Measurements from ENCODE around the gene OR7C1.
"Not testable (repeated sequence)": the region's sequence is repeated elsewhere in the genome, so short reads cannot be mapped to it uniquely, and the experiment has no call there.

The OR7C1 gene

GRCh38 chr19:14804765-14805164 is 30.2 kb downstream of the OR7C1 start:
- H3K36me3 Mint-ChIP-seq (ENCODE audit: low read depth): no peaks in the 10 kb centered on the region
- H3K9me3 Mint-ChIP-seq: no peaks in the 10 kb centered on the region
- no peak overlapping the region for H3K27ac Mint-ChIP-seq
- H3K27me3 Mint-ChIP-seq (ENCODE audit: low read depth): no peaks in the 10 kb centered on the region
- H3K4me3 Mint-ChIP-seq: no peak overlapping the region
- no peaks in the 10 kb centered on the region for H3K4me1 Mint-ChIP-seq (ENCODE audit: low read depth)

GRCh38 chr19:14798760-14799159 is 36.2 kb downstream of the OR7C1 start:
- Mint-ChIP-seq H3K4me3 (no peak overlapping the region), H3K27me3 (ENCODE audit: low read depth) (no peaks in the 10 kb centered on the region), H3K36me3 (ENCODE audit: low read depth) (no peaks in the 10 kb centered on the region), H3K4me1 (ENCODE audit: low read depth) (peaks cover 4% of the 10 kb centered on the region), H3K27ac (no peak overlapping the region), H3K9me3 (no peaks in the 10 kb centered on the region)

- Mint-ChIP-seq H3K9me3 (no peaks in the 10 kb centered on the region), H3K4me3 (no peak overlapping the region), H3K36me3 (ENCODE audit: low read depth) (no peaks in the 10 kb centered on the region), H3K4me1 (ENCODE audit: low read depth) (peaks cover 4% of the 10 kb centered on the region), H3K27ac (no peak overlapping the region), H3K27me3 (ENCODE audit: low read depth) (no peaks in the 10 kb centered on the region)
Observed at GRCh38 chr19:14796021-14796420, 39.0 kb downstream of the OR7C1 start.

- Mint-ChIP-seq H3K4me1 (ENCODE audit: low read depth) (peaks cover 4% of the 10 kb centered on the region), H3K27me3 (ENCODE audit: low read depth) (no peaks in the 10 kb centered on the region), H3K4me3 (no peak overlapping the region), H3K36me3 (ENCODE audit: low read depth) (no peaks in the 10 kb centered on the region), H3K9me3 (no peaks in the 10 kb centered on the region), H3K27ac (no peak overlapping the region)
Observed at GRCh38 chr19:14795078-14795721, 39.8 kb downstream of the OR7C1 start.

- not testable (repeated sequence) for H3K27ac Mint-ChIP-seq; H3K9me3 Mint-ChIP-seq; H3K4me1 Mint-ChIP-seq (ENCODE audit: low read depth); H3K4me3 Mint-ChIP-seq; H3K27me3 Mint-ChIP-seq (ENCODE audit: low read depth); H3K36me3 Mint-ChIP-seq (ENCODE audit: low read depth)
Observed at GRCh38 chr19:14792250-14792649, 42.7 kb downstream of the OR7C1 start.

- Mint-ChIP-seq H3K4me3 (no peak overlapping the region), H3K27me3 (ENCODE audit: low read depth) (peaks cover 4% of the 10 kb centered on the region), H3K9me3 (no peaks in the 10 kb centered on the region), H3K4me1 (ENCODE audit: low read depth) (peaks cover 9% of the 10 kb centered on the region), H3K27ac (no peak overlapping the region), H3K36me3 (ENCODE audit: low read depth) (no peaks in the 10 kb centered on the region)
Observed at GRCh38 chr19:14786421-14786851, 48.5 kb downstream of the OR7C1 start.

GRCh38 chr19:14785102-14785793 is 49.7 kb downstream of the OR7C1 start:
- not testable (repeated sequence) for H3K4me3 Mint-ChIP-seq

GRCh38 chr19:14784730-14785101 is 50.3 kb downstream of the OR7C1 start:
- not testable (repeated sequence) for H3K27me3 Mint-ChIP-seq (ENCODE audit: low read depth); H3K9me3 Mint-ChIP-seq; H3K36me3 Mint-ChIP-seq (ENCODE audit: low read depth); H3K4me1 Mint-ChIP-seq (ENCODE audit: low read depth); H3K4me3 Mint-ChIP-seq; H3K27ac Mint-ChIP-seq

More at GRCh38 chr19:14785102-14785793, 49.7 kb downstream of the OR7C1 start:
- H3K36me3 Mint-ChIP-seq (ENCODE audit: low read depth); H3K27ac Mint-ChIP-seq; H3K27me3 Mint-ChIP-seq (ENCODE audit: low read depth); H3K9me3 Mint-ChIP-seq; H3K4me1 Mint-ChIP-seq (ENCODE audit: low read depth): not testable (repeated sequence)

GRCh38 chr19:14783410-14783998 is 51.5 kb downstream of the OR7C1 start:
- not testable (repeated sequence) for H3K36me3 Mint-ChIP-seq (ENCODE audit: low read depth); H3K9me3 Mint-ChIP-seq; H3K4me1 Mint-ChIP-seq (ENCODE audit: low read depth); H3K27ac Mint-ChIP-seq; H3K27me3 Mint-ChIP-seq (ENCODE audit: low read depth); H3K4me3 Mint-ChIP-seq

- H3K36me3 Mint-ChIP-seq (ENCODE audit: low read depth): no peaks in the 10 kb centered on the region
- no peaks in the 10 kb centered on the region for H3K9me3 Mint-ChIP-seq
- H3K4me1 Mint-ChIP-seq (ENCODE audit: low read depth): peaks cover 9% of the 10 kb centered on the region
- H3K27me3 Mint-ChIP-seq (ENCODE audit: low read depth): peaks cover 1% of the 10 kb centered on the region
- no peak overlapping the region for H3K4me3 Mint-ChIP-seq
- H3K27ac Mint-ChIP-seq: no peak overlapping the region
Observed at GRCh38 chr19:14782626-14783409, 52.2 kb downstream of the OR7C1 start.

- H3K4me1 Mint-ChIP-seq (ENCODE audit: low read depth); H3K27me3 Mint-ChIP-seq (ENCODE audit: low read depth); H3K27ac Mint-ChIP-seq; H3K36me3 Mint-ChIP-seq (ENCODE audit: low read depth); H3K9me3 Mint-ChIP-seq; H3K4me3 Mint-ChIP-seq: not testable (repeated sequence)
Observed at GRCh38 chr19:14781713-14782536, 53.1 kb downstream of the OR7C1 start.

- H3K4me1 Mint-ChIP-seq (ENCODE audit: low read depth): peaks cover 11% of the 10 kb centered on the region
Observed at GRCh38 chr19:14780622-14781225, 54.3 kb downstream of the OR7C1 start.

GRCh38 chr19:14779151-14779550 is 55.8 kb downstream of the OR7C1 start:
- H3K27ac Mint-ChIP-seq: no peak overlapping the region
- H3K9me3 Mint-ChIP-seq: no peaks in the 10 kb centered on the region
- H3K4me3 Mint-ChIP-seq: no peak overlapping the region
- peaks cover 22% of the 10 kb centered on the region for H3K27me3 Mint-ChIP-seq (ENCODE audit: low read depth)
- H3K36me3 Mint-ChIP-seq (ENCODE audit: low read depth): peaks cover 3% of the 10 kb centered on the region
- peaks cover 3% of the 10 kb centered on the region for H3K4me1 Mint-ChIP-seq (ENCODE audit: low read depth)

More at GRCh38 chr19:14780622-14781225, 54.3 kb downstream of the OR7C1 start:
- H3K27me3 Mint-ChIP-seq (ENCODE audit: low read depth): peaks cover 18% of the 10 kb centered on the region
- H3K4me3 Mint-ChIP-seq; H3K27ac Mint-ChIP-seq; H3K9me3 Mint-ChIP-seq; H3K36me3 Mint-ChIP-seq (ENCODE audit: low read depth): not testable (repeated sequence)

Measured in T-helper 1 cell treated with Interleukin-12 subunit alpha and Interleukin-12 subunit beta and Interleukin-4 antibody, amounts not matched to agents 30 μg/mL and 1 μg/mL, for 36 hours (primary cell).